Nephron (organoid): ENCODE results near the gene COX19.

ENCODE experiments used
- H3K27ac Mint-ChIP-seq, 3 experiments: 2 replicates each; pipeline ENCODE4 v1.8.0; 2020; ENCODE audit warnings: mixed read lengths in 3 of 3, mild to moderate bottlenecking in 2 of 3, moderate library complexity in 1 of 3
- H3K27me3 Mint-ChIP-seq: 2 replicates; pipeline ENCODE4 v1.8.0; 2021; ENCODE audit warnings: low read depth, mild to moderate bottlenecking, moderate library complexity, mixed read lengths
- H3K36me3 Mint-ChIP-seq: 2 replicates; pipeline ENCODE4 v1.8.0; 2020; ENCODE audit warnings: low read depth, mixed read lengths
- H3K4me1 Mint-ChIP-seq: 2 replicates; pipeline ENCODE4 v1.8.0; 2020; ENCODE audit warnings: mixed read lengths
- H3K4me3 Mint-ChIP-seq, 3 experiments: 2 replicates each; pipeline ENCODE4 v1.8.0; 2020; ENCODE audit warnings: mild to moderate bottlenecking in 3 of 3, mixed read lengths in 3 of 3, moderate library complexity in 2 of 3
- H3K9me3 Mint-ChIP-seq: 2 replicates; pipeline ENCODE4 v1.8.0; 2020; ENCODE audit warnings: mixed read lengths
- TF ChIP-seq, protein P1 (sequence below), 3 experiments: fragments of 200-600 bp; sonication (generic); IDR thresholded peaks; one replicate each; pipeline ENCODE4 v1.5.0; 2021; ENCODE audit warnings: antibody characterized with exemption in 3 of 3; ENCODE audit not compliant: unreplicated experiment in 3 of 3

The COX19 gene

DNA sequence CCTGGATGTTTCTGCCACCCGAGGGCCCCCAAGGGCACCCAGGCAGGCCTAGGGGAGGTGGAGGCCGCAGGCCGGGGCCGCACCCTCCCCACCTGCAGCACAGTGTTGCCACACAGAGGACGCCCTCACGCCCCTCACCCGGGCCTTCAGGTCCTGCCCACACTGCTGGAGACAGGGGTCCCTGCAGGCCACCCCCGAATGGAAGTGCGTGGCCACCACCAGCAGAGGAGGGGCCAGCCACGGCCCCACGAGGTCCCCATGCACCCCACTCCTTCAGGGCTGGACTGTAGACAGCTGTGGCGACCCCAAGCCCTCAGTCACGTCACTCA lies 56.3 kb downstream of the COX19 start:
- no peak overlapping the region for H3K4me3 Mint-ChIP-seq
- peaks cover 13% of the 10 kb centered on the region for H3K27me3 Mint-ChIP-seq
- no peaks in the 10 kb centered on the region for H3K9me3 Mint-ChIP-seq
- TF ChIP-seq, protein P1, sequence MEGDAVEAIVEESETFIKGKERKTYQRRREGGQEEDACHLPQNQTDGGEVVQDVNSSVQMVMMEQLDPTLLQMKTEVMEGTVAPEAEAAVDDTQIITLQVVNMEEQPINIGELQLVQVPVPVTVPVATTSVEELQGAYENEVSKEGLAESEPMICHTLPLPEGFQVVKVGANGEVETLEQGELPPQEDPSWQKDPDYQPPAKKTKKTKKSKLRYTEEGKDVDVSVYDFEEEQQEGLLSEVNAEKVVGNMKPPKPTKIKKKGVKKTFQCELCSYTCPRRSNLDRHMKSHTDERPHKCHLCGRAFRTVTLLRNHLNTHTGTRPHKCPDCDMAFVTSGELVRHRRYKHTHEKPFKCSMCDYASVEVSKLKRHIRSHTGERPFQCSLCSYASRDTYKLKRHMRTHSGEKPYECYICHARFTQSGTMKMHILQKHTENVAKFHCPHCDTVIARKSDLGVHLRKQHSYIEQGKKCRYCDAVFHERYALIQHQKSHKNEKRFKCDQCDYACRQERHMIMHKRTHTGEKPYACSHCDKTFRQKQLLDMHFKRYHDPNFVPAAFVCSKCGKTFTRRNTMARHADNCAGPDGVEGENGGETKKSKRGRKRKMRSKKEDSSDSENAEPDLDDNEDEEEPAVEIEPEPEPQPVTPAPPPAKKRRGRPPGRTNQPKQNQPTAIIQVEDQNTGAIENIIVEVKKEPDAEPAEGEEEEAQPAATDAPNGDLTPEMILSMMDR (IDR thresholded peaks at IDR 0.05; ENCODE audit: unreplicated experiment in 3 of 3) = no peak
- peaks cover 13% of the 10 kb centered on the region for H3K4me1 Mint-ChIP-seq
- peak overlapping the region in 1 of 3 experiments; percentile 6 for H3K27ac Mint-ChIP-seq
- no peaks in the 10 kb centered on the region for H3K36me3 Mint-ChIP-seq

DNA sequence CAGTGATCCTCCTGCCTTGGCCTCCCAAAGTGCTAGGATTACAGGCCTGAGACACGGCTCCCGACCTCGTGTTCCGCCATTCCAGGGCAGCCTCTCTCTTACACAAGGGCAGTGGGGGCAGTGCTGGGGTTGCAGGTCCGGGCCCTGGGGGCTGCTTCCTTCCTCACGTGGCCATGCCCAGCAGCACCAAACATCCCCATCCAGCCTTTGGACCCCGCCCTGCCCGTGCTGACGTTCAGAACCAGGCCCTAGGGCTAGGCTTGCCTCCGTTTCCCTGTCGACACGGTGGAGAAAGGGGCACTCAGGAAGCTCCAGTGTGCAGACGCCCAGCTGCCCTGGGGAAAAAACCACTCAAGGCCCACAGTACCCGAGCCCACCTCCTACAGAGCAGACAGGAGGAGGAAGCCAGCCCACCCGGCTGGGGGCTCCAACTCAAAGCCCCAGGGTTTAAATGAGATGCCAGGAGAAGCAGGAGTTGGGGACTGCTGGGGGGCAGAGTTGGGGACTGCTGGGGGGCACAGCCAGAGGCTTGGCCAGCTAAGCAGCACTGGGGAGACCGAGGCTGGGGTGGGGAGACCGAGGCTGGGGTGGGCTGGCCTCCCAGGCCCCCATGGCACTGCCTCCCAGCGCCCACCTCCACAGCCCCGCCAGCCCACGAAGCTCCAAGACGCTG lies 56.8 kb downstream of the COX19 start:
- no peaks in the 10 kb centered on the region for H3K36me3 Mint-ChIP-seq
- H3K9me3 Mint-ChIP-seq = no peaks in the 10 kb centered on the region
- TF ChIP-seq, protein P1 (IDR thresholded peaks at IDR 0.05; ENCODE audit: unreplicated experiment in 3 of 3) = no peak
- no peak overlapping the region for H3K4me3 Mint-ChIP-seq
- no peak overlapping the region for H3K27ac Mint-ChIP-seq
- H3K27me3 Mint-ChIP-seq = peaks cover 13% of the 10 kb centered on the region
- H3K4me1 Mint-ChIP-seq = peaks cover 13% of the 10 kb centered on the region

DNA sequence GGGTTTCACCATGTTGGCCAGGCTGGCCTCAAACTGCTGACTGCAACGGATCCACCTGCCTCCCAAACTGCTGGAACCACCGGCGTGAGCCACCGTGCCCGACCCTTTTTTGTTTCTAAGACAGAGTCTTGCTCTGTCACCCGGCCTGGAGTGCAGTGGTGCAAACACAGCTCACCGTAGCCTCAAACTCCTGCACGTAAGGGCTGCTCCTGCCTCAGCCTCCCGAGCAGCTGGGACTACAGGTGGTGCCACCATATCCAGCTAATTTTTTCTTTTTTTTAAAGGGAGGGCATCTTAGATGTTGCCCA lies 57.3 kb downstream of the COX19 start:
- Mint-ChIP-seq H3K4me3 (no peak overlapping the region), H3K9me3 (no peaks in the 10 kb centered on the region), H3K4me1 (peaks cover 13% of the 10 kb centered on the region), H3K27ac (no peak overlapping the region), H3K36me3 (no peaks in the 10 kb centered on the region), H3K27me3 (peaks cover 13% of the 10 kb centered on the region)
- TF ChIP-seq, protein P1 (IDR thresholded peaks at IDR 0.05; ENCODE audit: unreplicated experiment in 3 of 3) = no peak

DNA sequence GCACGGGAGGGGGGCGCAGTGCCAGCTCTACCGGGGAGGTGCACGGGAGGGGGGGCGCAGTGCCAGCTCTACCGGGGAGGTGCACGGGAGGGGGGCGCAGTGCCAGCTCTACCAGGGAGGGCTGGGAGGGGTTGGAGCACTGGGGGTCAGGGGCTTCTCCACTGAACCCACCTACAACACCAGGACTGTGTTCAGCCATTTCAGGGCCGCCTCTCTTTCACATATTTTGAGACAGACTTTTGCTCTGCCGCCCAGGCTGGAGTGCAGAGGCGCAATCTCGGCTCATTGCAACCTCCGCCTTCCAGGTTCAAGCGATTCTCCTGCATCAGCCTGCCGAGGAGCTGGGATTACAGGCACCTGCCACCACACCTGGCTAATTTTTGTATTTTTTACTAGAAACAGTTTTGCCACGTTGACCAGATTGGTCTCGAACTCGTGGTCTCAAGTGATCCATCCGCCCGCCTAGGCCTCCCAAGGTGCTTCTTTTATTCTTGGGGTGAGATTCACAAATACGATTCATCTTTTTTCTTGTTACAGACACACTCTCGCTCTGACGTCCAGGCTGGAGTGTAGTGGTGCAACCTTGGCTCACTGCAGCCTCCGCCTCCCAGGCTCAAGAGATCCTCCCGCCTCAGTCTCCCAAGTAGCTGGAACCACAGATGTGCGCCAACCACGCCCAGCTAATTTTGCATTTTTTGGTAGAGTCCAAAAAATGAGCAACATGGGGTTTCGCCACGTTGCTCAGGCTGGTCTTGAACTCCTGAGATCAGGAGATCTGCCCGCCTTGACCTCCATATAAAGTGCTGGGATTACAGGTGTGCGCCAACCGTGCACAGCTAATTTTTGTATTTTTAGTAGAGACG lies 57.9 kb downstream of the COX19 start:
- peaks cover 17% of the 10 kb centered on the region for H3K27me3 Mint-ChIP-seq
- TF ChIP-seq, protein P1 (IDR thresholded peaks at IDR 0.05; ENCODE audit: unreplicated experiment in 3 of 3) = no peak
- H3K9me3 Mint-ChIP-seq = no peaks in the 10 kb centered on the region
- H3K27ac Mint-ChIP-seq = peak overlapping the region in 1 of 3 experiments; percentile 43
- peaks cover 13% of the 10 kb centered on the region for H3K4me1 Mint-ChIP-seq
- no peak overlapping the region for H3K4me3 Mint-ChIP-seq
- H3K36me3 Mint-ChIP-seq = no peaks in the 10 kb centered on the region

DNA sequence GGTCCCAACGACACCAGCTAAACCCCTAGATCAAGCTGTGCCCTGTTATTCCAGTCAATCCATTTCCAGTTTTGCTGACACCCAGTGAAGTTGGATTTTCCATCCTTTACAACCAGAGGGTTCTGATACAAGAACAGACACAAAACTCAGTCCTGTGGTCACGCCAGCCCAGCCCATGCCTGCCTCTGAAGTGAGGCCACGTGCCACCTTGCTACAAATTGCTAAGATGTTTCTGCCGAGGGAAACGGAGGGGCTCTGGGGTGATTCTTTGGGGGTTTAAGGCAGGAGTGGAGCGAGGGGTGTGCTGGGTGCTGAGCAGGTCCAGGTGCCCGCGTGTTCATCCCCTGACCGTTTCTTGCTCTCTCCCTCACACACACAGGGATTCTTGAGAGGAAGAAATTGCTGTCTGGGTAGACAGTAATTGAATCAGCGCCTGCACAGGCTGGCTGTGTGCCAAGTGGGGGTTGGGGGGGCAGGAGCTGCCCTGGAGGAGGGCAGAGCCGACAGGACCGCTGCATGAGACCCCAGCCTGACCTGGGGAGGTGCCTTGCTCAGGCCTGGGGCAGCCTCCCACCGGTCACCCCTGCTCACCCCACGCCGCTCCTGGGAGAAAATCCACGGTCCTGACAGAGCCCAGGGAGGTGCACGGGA lies 58.9 kb downstream of the COX19 start:
- Mint-ChIP-seq H3K36me3 (no peaks in the 10 kb centered on the region), H3K27ac (peak overlapping the region; percentile 13 to 82 (median 45)), H3K4me1 (peaks cover 13% of the 10 kb centered on the region), H3K9me3 (no peaks in the 10 kb centered on the region), H3K27me3 (peaks cover 18% of the 10 kb centered on the region), H3K4me3 (peak overlapping the region; percentile 3 to 62 (median 41))
- TF ChIP-seq, protein P1 (IDR thresholded peaks at IDR 0.05; ENCODE audit: unreplicated experiment in 3 of 3) = no peak
